GM18520 (cell line): ENCODE results near the gene XRCC5.
"Not testable (repeated sequence)": the region's sequence is repeated elsewhere in the genome, so short reads cannot be mapped to it uniquely, and the experiment has no call there.

Experiments
- ATAC-seq: cut with Tn5 transposase; IDR thresholded peaks from one replicate; pipeline ENCODE4 v1.9.1; 2021; ENCODE audit not compliant: unreplicated experiment

Gene XRCC5

GRCh38 chr2:216108967-216109921 is at the start of gene XRCC5:
Gene XRCC5 (plus strand): TSS chr2:216109348. CDS start chr2:216109437, 89 bp downstream.
- peak; percentile 45 for ATAC-seq

- ATAC-seq, result no peak
These were observed 45.0 kb upstream of the XRCC5 start for GRCh38 chr2:216064014-216064630.

GRCh38 chr2:216064665-216065064 is 44.5 kb upstream of the XRCC5 start:
- no peak for ATAC-seq

GRCh38 chr2:216066230-216066629 is 42.9 kb upstream of the XRCC5 start:
- ATAC-seq, result no peak

GRCh38 chr2:216069028-216069427 is 40.1 kb upstream of the XRCC5 start:
- ATAC-seq, result no peak

- ATAC-seq, result no peak
These were observed 39.0 kb upstream of the XRCC5 start for GRCh38 chr2:216070195-216070594.

- ATAC-seq, result no peak
These were observed 37.9 kb upstream of the XRCC5 start for GRCh38 chr2:216071111-216071851.

- ATAC-seq, result no peak
These were observed 36.7 kb upstream of the XRCC5 start for GRCh38 chr2:216072473-216072872.

GRCh38 chr2:216073773-216074172 is 35.4 kb upstream of the XRCC5 start:
- ATAC-seq, result no peak

GRCh38 chr2:216074380-216074779 is 34.8 kb upstream of the XRCC5 start:
- ATAC-seq, result no peak

GRCh38 chr2:216074794-216075193 is 34.4 kb upstream of the XRCC5 start:
- ATAC-seq, result no peak

GRCh38 chr2:216075510-216076485 is 33.4 kb upstream of the XRCC5 start:
- no peak for ATAC-seq

- no peak for ATAC-seq
These were observed 30.4 kb upstream of the XRCC5 start for GRCh38 chr2:216078776-216079175.

- not testable (repeated sequence) for ATAC-seq
These were observed 29.1 kb upstream of the XRCC5 start for GRCh38 chr2:216080048-216080447.

GRCh38 chr2:216081012-216081411 is 28.1 kb upstream of the XRCC5 start:
- ATAC-seq, result no peak

- ATAC-seq, result peak; percentile 80
These were observed 27.5 kb upstream of the XRCC5 start, which contains the start of the genes PECR and TMEM169 for GRCh38 chr2:216081487-216082116. Gene PECR (minus strand): TSS chr2:216081809. CDS start chr2:216081741, 68 bp downstream. Gene TMEM169 (plus strand): TSS chr2:216081919. CDS start chr2:216095964, 14,045 bp downstream.

- no peak for ATAC-seq
These were observed 26.9 kb upstream of the XRCC5 start for GRCh38 chr2:216082117-216082711.

- ATAC-seq, result no peak
These were observed 26.3 kb upstream of the XRCC5 start for GRCh38 chr2:216082805-216083204.
